Measurements from ENCODE around the gene ERMN.

DNA sequence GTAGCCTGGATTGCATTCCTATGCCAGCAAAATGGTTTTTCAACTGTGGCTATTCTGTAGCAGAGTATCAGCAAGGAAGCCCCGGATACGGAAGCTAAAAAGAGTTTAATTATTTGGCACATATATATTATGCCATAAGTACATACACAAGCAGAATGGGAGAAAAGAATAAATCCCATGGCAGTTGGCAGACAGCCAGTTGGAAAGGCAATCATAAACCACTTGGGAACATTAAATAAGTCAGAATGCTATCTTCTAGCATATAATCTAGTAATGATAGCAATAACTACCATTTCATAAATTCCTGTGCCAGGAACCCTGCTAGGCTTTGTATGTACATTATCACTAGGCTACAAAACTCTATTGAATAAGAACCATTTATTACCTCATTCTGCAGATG is 42.2 kb downstream of the ERMN start:
- TF ChIP-seq, protein P1, sequence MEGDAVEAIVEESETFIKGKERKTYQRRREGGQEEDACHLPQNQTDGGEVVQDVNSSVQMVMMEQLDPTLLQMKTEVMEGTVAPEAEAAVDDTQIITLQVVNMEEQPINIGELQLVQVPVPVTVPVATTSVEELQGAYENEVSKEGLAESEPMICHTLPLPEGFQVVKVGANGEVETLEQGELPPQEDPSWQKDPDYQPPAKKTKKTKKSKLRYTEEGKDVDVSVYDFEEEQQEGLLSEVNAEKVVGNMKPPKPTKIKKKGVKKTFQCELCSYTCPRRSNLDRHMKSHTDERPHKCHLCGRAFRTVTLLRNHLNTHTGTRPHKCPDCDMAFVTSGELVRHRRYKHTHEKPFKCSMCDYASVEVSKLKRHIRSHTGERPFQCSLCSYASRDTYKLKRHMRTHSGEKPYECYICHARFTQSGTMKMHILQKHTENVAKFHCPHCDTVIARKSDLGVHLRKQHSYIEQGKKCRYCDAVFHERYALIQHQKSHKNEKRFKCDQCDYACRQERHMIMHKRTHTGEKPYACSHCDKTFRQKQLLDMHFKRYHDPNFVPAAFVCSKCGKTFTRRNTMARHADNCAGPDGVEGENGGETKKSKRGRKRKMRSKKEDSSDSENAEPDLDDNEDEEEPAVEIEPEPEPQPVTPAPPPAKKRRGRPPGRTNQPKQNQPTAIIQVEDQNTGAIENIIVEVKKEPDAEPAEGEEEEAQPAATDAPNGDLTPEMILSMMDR (conservative IDR thresholded peaks at IDR 0.05 in 1 of 2, IDR thresholded peaks at IDR 0.05 in 1 of 2; ENCODE audit: low read depth in 1 of 2, low read length in 2 of 2), result no peak
- TF ChIP-seq EZH2 (IDR thresholded peaks at IDR 0.05; ENCODE audit: low read length, missing control alignments), result no peak

Data from fibroblast of lung (primary cell).